Hepatocyte (in vitro differentiated cells): ENCODE measurements around the gene MT1E.

Experiments
- CTCF ChIP-seq: fragments of 200-600 bp; sonication (generic); IDR thresholded peaks from 2 replicates; pipeline ENCODE4 v1.5.1; 2016; ENCODE audit warnings: antibody characterized with exemption, mild to moderate bottlenecking; ENCODE audit not compliant: poor library complexity
- EZH2 ChIP-seq: fragments of 200-600 bp; sonication (generic); IDR thresholded peaks from 2 replicates; pipeline ENCODE4 v1.6.1; 2016; ENCODE audit warnings: antibody characterized with exemption, mild to moderate bottlenecking, borderline replicate concordance
- EZH2phosphoT487 ChIP-seq: fragments of 200-600 bp; sonication (generic); IDR thresholded peaks from one replicate; pipeline ENCODE4 v1.6.1; 2018; ENCODE audit warnings: antibody characterized with exemption, mild to moderate bottlenecking, low read depth, moderate library complexity; ENCODE audit not compliant: unreplicated experiment, severe bottlenecking

DNA sequence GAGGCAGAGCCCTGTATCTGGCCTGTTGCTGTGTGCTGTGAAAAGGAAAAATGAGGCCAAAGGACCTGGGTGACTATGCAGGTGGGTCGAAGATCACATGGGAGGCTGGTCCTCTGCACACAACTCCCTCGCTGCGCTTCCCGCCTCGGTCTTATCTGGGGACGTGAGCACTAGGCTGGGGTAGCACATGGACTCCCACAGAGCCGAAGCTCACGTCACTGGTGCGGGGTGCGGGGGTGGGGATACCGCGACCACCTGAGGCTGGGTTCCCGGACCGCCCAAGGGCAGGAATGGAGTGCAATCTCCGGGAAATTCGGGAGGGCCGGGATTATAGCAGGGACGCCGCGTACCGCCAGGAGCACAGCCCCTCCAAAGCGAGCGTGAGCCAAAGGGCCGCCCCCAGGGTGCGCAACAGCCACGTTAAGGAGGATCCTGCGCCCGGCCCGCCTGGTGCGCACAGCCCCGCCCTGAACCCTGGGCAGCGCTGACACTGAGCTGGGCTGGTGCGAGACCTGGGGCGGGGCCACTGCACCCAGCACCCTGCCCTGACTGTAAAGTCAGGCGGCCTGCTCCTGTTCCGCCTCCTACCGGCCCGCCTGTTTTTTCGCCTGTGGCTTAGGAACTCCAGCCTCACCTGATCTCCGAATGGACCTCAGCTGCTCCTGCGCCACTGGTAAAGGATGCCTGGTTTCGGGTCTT is 17.6 kb downstream of the MT1E start:
- TF ChIP-seq CTCF: no peak
- no peak for TF ChIP-seq EZH2
- TF ChIP-seq EZH2phosphoT487: no peak
